Adrenal gland (tissue), 5 donors: ENCODE measurements around the gene RALY.

Experiments
- CTCF ChIP-seq, 6 experiments: fragments of 450-650 bp in 4 of 6; fragments of 200-600 bp in 2 of 6; sonication (generic) in 1 of 6; IDR thresholded peaks; 1 replicate in 5 of 6; 2 replicates in 1 of 6; pipeline versions ENCODE4 v1.5.1 to v1.8.0; 2016 to 2021; ENCODE audit warnings: antibody characterized with exemption in 6 of 6, mild to moderate bottlenecking in 2 of 6, moderate library complexity in 1 of 6
- POLR2A ChIP-seq, 2 donors: fragments of 450-650 bp; IDR thresholded peaks; one replicate each; pipeline ENCODE4 v1.6.1; 2017; ENCODE audit warnings: antibody characterized with exemption in 2 of 2, mild to moderate bottlenecking in 2 of 2, moderate library complexity in 1 of 2
- donor health status: DM: no; HTN: no; CAD: no.

DNA sequence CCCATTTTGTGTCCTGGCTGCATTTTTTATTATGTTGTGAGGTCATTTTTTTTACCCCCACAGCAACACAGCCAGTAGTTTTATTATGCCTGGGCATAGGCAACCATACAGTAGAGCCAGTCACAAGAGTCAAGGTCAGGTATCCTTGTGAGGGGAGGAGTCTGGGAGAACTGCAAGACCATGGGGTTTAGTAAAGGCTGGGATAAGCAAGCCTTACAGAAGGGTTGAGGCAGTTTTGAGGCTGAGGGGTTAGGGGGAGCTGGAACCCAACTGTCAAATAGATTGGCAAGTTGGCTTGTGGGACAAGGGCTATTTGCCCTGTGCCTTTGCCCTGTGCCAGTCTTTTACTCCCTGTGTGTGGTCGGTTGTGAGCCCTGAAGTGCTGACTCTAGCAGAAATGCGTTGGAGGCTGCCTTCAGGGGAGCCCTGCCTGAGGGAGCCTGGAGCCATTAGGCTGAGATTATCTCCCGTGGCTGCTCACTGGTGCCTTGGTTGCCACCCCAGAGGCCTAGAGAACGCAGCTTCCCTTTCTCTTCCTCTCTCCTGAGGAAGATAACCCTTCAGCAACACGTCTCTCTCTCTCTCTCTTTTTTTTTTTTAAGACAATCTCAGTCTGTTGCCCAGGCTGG lies 31.1 kb downstream of the RALY start:
- no peak for TF ChIP-seq CTCF (IDR thresholded peaks at IDR 0.05)
- TF ChIP-seq POLR2A (IDR thresholded peaks at IDR 0.05): no peak
